H9 (cell line): ENCODE results near the gene FBN2. TPM values are rescaled to one million over a fixed set of nuclear protein-coding genes. Genes with fewer than 3 reads are reported as not detected.

Experiments used
- DNase-seq: peaks from one replicate; pipeline ENCODE4 v3.0.0-alpha.2; 2017
- H2AFZ ChIP-seq: one replicate; pipeline ENCODE4 v1.6.1; 2013; ENCODE audit warnings: mild to moderate bottlenecking, low read length, control low read depth, moderate library complexity
- H2AK5ac ChIP-seq: 2 replicates; pipeline ENCODE4 v1.6.1; 2013; ENCODE audit warnings: low read length, control low read depth, mixed read lengths; ENCODE audit not compliant: insufficient read length
- H2BK120ac ChIP-seq: one replicate; pipeline ENCODE4 v1.6.1; 2013; ENCODE audit warnings: low read depth, mild to moderate bottlenecking, low read length, control low read depth, inconsistent platforms; ENCODE audit not compliant: poor library complexity, severe bottlenecking
- H2BK12ac ChIP-seq: 2 replicates; pipeline ENCODE4 v1.6.1; 2013; ENCODE audit warnings: low read length, control low read depth, mixed read lengths, low read depth; ENCODE audit not compliant: insufficient read length
- H2BK15ac ChIP-seq: 2 replicates; pipeline ENCODE4 v1.6.1; 2013; ENCODE audit warnings: low read depth, low read length, control low read depth
- H2BK20ac ChIP-seq: one replicate; pipeline ENCODE4 v1.6.1; 2013; ENCODE audit warnings: low read depth, mild to moderate bottlenecking, low read length, control low read depth, inconsistent platforms; ENCODE audit not compliant: poor library complexity, severe bottlenecking
- H2BK5ac ChIP-seq: 2 replicates; pipeline ENCODE4 v1.6.1; 2013; ENCODE audit warnings: low read length, control low read depth, mixed read lengths; ENCODE audit not compliant: insufficient read length
- H3K14ac ChIP-seq: 2 replicates; pipeline ENCODE4 v1.6.1; 2013; ENCODE audit warnings: low read length, control low read depth; ENCODE audit not compliant: insufficient read depth
- H3K18ac ChIP-seq: 2 replicates; pipeline ENCODE4 v1.6.1; 2013; ENCODE audit warnings: low read depth, mild to moderate bottlenecking, mixed read lengths, low read length, control low read depth; ENCODE audit not compliant: insufficient read length
- H3K23ac ChIP-seq: 2 replicates; pipeline ENCODE4 v1.6.1; 2013; ENCODE audit warnings: low read length, control low read depth, mixed read lengths, low read depth; ENCODE audit not compliant: insufficient read length
- H3K23me2 ChIP-seq: 2 replicates; pipeline ENCODE4 v1.6.1; 2013; ENCODE audit warnings: low read depth, mild to moderate bottlenecking, mixed read lengths, low read length, control low read depth; ENCODE audit not compliant: insufficient read length, poor library complexity, severe bottlenecking
- H3K27ac ChIP-seq: 2 replicates; pipeline ENCODE4 v1.5.1; 2013; ENCODE audit warnings: low read length, control low read depth, mixed read lengths, low read depth; ENCODE audit not compliant: insufficient read length
- H3K27me3 ChIP-seq: 2 replicates; pipeline ENCODE4 v1.6.1; 2013; ENCODE audit warnings: low read length, control low read depth, inconsistent platforms; ENCODE audit not compliant: insufficient read depth
- H3K4ac ChIP-seq: 2 replicates; pipeline ENCODE4 v1.6.1; 2013; ENCODE audit warnings: low read depth, mild to moderate bottlenecking, control low read depth, inconsistent platforms, low read length, moderate library complexity
- H3K4me1 ChIP-seq: 2 replicates; pipeline ENCODE4 v1.6.1; 2013; ENCODE audit warnings: low read length, control low read depth, inconsistent platforms; ENCODE audit not compliant: insufficient read depth
- H3K4me2 ChIP-seq: 2 replicates; pipeline ENCODE4 v1.6.1; 2013; ENCODE audit warnings: low read length, control low read depth, mixed read lengths; ENCODE audit not compliant: insufficient read length, insufficient read depth
- H3K56ac ChIP-seq: 2 replicates; pipeline ENCODE4 v1.6.1; 2013; ENCODE audit warnings: low read depth, mild to moderate bottlenecking, mixed read lengths, low read length, control low read depth; ENCODE audit not compliant: insufficient read length
- H3K79me1 ChIP-seq: 2 replicates; pipeline ENCODE4 v1.6.1; 2013; ENCODE audit warnings: low read depth, mild to moderate bottlenecking, moderate library complexity, low read length, control low read depth, inconsistent platforms; ENCODE audit not compliant: insufficient read depth, poor library complexity, severe bottlenecking
- H3K79me2 ChIP-seq: 2 replicates; pipeline ENCODE4 v1.6.1; 2013; ENCODE audit warnings: low read length, control low read depth, inconsistent platforms; ENCODE audit not compliant: insufficient read depth
- H3K9ac ChIP-seq: 2 replicates; pipeline ENCODE4 v1.6.1; 2013; ENCODE audit warnings: low read length, control low read depth, mixed read lengths; ENCODE audit not compliant: insufficient read length; ENCODE audit errors: extremely low read depth
- H3K9me3 ChIP-seq: one replicate; pipeline ENCODE4 v1.6.1; 2013; ENCODE audit warnings: low read depth, low read length, inconsistent platforms; ENCODE audit not compliant: control insufficient read depth
- H3T11ph ChIP-seq: one replicate; pipeline ENCODE4 v1.6.1; 2013; ENCODE audit warnings: mild to moderate bottlenecking, low read length, control low read depth, inconsistent platforms
- H4K20me1 ChIP-seq: one replicate; pipeline ENCODE4 v1.6.1; 2013; ENCODE audit not compliant: control insufficient read depth, insufficient read length, insufficient read depth
- H4K5ac ChIP-seq: 2 replicates; pipeline ENCODE4 v1.6.1; 2013; ENCODE audit warnings: low read depth, mild to moderate bottlenecking, mixed read lengths, low read length, control low read depth; ENCODE audit not compliant: insufficient read length
- H4K8ac ChIP-seq: replicated peaks from 2 replicates; pipeline ENCODE4 v1.6.1; 2013; ENCODE audit warnings: low read length, control low read depth, mixed read lengths, low read depth; ENCODE audit not compliant: insufficient read length
- H4K91ac ChIP-seq: 2 replicates; pipeline ENCODE4 v1.6.1; 2013; ENCODE audit warnings: low read depth, mild to moderate bottlenecking, moderate library complexity, mixed read lengths, low read length, control low read depth; ENCODE audit not compliant: insufficient read length
- H3K27ac Mint-ChIP-seq, 3 experiments: 2 replicates in 2 of 3; 3 replicates in 1 of 3; pipeline ENCODE4 v1.8.0; 2020 to 2021; ENCODE audit warnings: mixed read lengths in 3 of 3, mild to moderate bottlenecking in 1 of 3, moderate library complexity in 1 of 3
- H3K27me3 Mint-ChIP-seq: 2 replicates; pipeline ENCODE4 v1.8.0; 2021; ENCODE audit warnings: low read depth, mild to moderate bottlenecking, moderate library complexity, mixed read lengths
- H3K36me3 Mint-ChIP-seq, 3 experiments: 2 replicates in 2 of 3; 3 replicates in 1 of 3; pipeline ENCODE4 v1.8.0; 2020 to 2021; ENCODE audit warnings: low read depth in 3 of 3, mixed read lengths in 3 of 3; ENCODE audit not compliant: insufficient read depth in 1 of 3
- H3K4me1 Mint-ChIP-seq, 2 experiments: 2 replicates each; pipeline ENCODE4 v1.8.0; 2020; ENCODE audit warnings: mixed read lengths in 2 of 2
- H3K4me3 Mint-ChIP-seq, 2 experiments: 2 replicates in 1 of 2; 3 replicates in 1 of 2; pipeline ENCODE4 v1.8.0; 2020 to 2021; ENCODE audit warnings: mild to moderate bottlenecking in 2 of 2, mixed read lengths in 2 of 2, moderate library complexity in 1 of 2
- H3K9me3 Mint-ChIP-seq, 2 experiments: 2 replicates in 1 of 2; 3 replicates in 1 of 2; pipeline ENCODE4 v1.8.0; 2020; ENCODE audit warnings: mild to moderate bottlenecking in 2 of 2, mixed read lengths in 2 of 2, moderate library complexity in 1 of 2
- WGBS: extraction: QIAGEN DNeasy Blood & Tissue Kit; methylation state at CpG from one replicate; pipeline ENCODE4 v1.1.7; 2013; ENCODE audit warnings: missing lambda C conversion rate, low lambda C conversion rate, mixed read lengths; ENCODE audit not compliant: insufficient read length; ENCODE audit errors: extremely low coverage; 5-methylcytosine and 5-hydroxymethylcytosine counted together
- total RNA-seq: library from RNA; stranded (reverse); gene quantifications from 2 replicates; pipeline ENCODE4 v1.2.1, GENCODE V29; 2021
- TF ChIP-seq, protein P1 (sequence below): fragments of 200-600 bp; sonication (generic); conservative IDR thresholded peaks from 3 replicates; pipeline ENCODE4 v1.8.0; 2021; ENCODE audit warnings: antibody characterized with exemption, mild to moderate bottlenecking

FBN2 gene
- total RNA-seq, 1 experiment from 2014 or later = 8.3 TPM

DNA sequence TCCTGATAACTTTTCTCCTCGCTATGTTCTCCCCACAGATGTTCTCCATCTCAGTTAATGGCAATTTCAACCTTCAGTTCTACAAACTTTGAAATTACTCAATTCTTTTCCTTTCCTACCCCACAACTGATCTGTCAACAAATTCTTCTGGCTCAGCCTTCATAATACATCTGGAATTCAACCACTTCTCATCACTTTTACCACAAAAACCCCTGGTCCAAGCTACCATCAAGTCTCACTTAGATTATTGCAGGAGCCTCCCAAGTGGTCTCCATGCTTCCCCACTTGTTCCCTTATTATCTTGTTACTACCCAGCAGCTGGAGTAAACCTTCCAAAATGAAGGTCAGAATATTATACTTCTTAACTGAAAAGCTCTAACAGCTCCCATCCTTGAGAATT, 110.1 kb downstream of the FBN2 start:
- H3K4me2 ChIP-seq = no peak overlapping the region
- H3K14ac ChIP-seq = no peak overlapping the region
- TF ChIP-seq, protein P1, sequence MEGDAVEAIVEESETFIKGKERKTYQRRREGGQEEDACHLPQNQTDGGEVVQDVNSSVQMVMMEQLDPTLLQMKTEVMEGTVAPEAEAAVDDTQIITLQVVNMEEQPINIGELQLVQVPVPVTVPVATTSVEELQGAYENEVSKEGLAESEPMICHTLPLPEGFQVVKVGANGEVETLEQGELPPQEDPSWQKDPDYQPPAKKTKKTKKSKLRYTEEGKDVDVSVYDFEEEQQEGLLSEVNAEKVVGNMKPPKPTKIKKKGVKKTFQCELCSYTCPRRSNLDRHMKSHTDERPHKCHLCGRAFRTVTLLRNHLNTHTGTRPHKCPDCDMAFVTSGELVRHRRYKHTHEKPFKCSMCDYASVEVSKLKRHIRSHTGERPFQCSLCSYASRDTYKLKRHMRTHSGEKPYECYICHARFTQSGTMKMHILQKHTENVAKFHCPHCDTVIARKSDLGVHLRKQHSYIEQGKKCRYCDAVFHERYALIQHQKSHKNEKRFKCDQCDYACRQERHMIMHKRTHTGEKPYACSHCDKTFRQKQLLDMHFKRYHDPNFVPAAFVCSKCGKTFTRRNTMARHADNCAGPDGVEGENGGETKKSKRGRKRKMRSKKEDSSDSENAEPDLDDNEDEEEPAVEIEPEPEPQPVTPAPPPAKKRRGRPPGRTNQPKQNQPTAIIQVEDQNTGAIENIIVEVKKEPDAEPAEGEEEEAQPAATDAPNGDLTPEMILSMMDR = no peak
- H2BK15ac ChIP-seq = no peak overlapping the region
- peaks cover 6% of the 10 kb centered on the region; the same call in 1 of the 2 replicates for H3K4me1 ChIP-seq
- H4K8ac ChIP-seq = no peak overlapping the region
- WGBS = no CpG with 5 or more reads among the region's 1 CpG
- H3K23ac ChIP-seq = no peak overlapping the region
- Mint-ChIP-seq H3K36me3 (no peaks in the 10 kb centered on the region; a peak in 1 of 7 replicates), H3K4me3 (no peak overlapping the region), H3K27ac (peak overlapping the region in 1 of 3 experiments; percentile 68; a peak in 1 of 7 replicates), H3K9me3 (no peaks in the 10 kb centered on the region), H3K4me1 (peaks cover 8 to 15% of the 10 kb centered on the region in 2 experiments), H3K27me3 (no peaks in the 10 kb centered on the region)
- no peak overlapping the region for H3K4ac ChIP-seq
- no peak for DNase-seq
- H3T11ph ChIP-seq = no peak overlapping the region
- no peak overlapping the region for H3K27ac ChIP-seq
- H3K27me3 ChIP-seq = no peaks in the 10 kb centered on the region
- no peak overlapping the region for H2BK20ac ChIP-seq
- H2AFZ ChIP-seq = no peak overlapping the region
- no peaks in the 10 kb centered on the region for H3K9me3 ChIP-seq
- no peak overlapping the region for H2BK12ac ChIP-seq
- H4K20me1 ChIP-seq = no peaks in the 10 kb centered on the region
- no peak overlapping the region for H3K18ac ChIP-seq
- H3K56ac ChIP-seq = no peak overlapping the region
- no peak overlapping the region for H4K91ac ChIP-seq
- H3K79me1 ChIP-seq = no peaks in the 10 kb centered on the region
- H3K23me2 ChIP-seq = no peaks in the 10 kb centered on the region
- no peak overlapping the region for H2BK5ac ChIP-seq
- H2AK5ac ChIP-seq = no peak overlapping the region
- H3K79me2 ChIP-seq = no peaks in the 10 kb centered on the region
- H3K9ac ChIP-seq = no peak overlapping the region
- H2BK120ac ChIP-seq = no peak overlapping the region
- no peak overlapping the region for H4K5ac ChIP-seq
